GM12874 (cell line): Measurements from ENCODE around the gene SLC16A9.

ENCODE experiments used
- CTCF ChIP-seq: IDR thresholded peaks from 2 replicates; pipeline ENCODE4 v1.5.1; 2011; ENCODE audit warnings: low read depth, mild to moderate bottlenecking, control low read depth, low read length, moderate library complexity; ENCODE audit not compliant: insufficient read depth

Gene SLC16A9

GRCh38 chr10:59745163-59745650 lies 35.6 kb upstream of the SLC16A9 start:
- no peak for TF ChIP-seq CTCF

GRCh38 chr10:59741583-59741982 lies 31.9 kb upstream of the SLC16A9 start:
- TF ChIP-seq CTCF, result no peak

GRCh38 chr10:59741048-59741447 lies 31.4 kb upstream of the SLC16A9 start:
- TF ChIP-seq CTCF, result no peak

- no peak for TF ChIP-seq CTCF
These were observed 27.1 kb upstream of the SLC16A9 start for GRCh38 chr10:59736749-59737148.

- TF ChIP-seq CTCF, result no peak
These were observed 25.6 kb upstream of the SLC16A9 start for GRCh38 chr10:59735296-59735695.

GRCh38 chr10:59734014-59734462 lies 24.4 kb upstream of the SLC16A9 start:
- no peak for TF ChIP-seq CTCF

- no peak for TF ChIP-seq CTCF
These were observed 14.7 kb upstream of the SLC16A9 start for GRCh38 chr10:59724098-59724938.
